Stomach (tissue), 9 donors: ENCODE results near the gene WDR27. TPM values are rescaled to one million over a fixed set of nuclear protein-coding genes. Genes with fewer than 3 reads are reported as not detected.

Source experiments
- DNase-seq, 2 donors: peaks; one replicate each; pipeline versions ENCODE4 v3.0.0 to v3.0.0-alpha.2; 2013 to 2019
- H3K27ac ChIP-seq, 5 donors: fragments of 200-600 bp in 4 of 5; sonication (generic) in 4 of 5; one replicate each; pipeline ENCODE4 v1.5.1; 2013 to 2019; ENCODE audit warnings: mild to moderate bottlenecking in 1 of 5, moderate library complexity in 1 of 5
- H3K27me3 ChIP-seq, 3 donors: fragments of 200-600 bp; sonication (generic); one replicate each; pipeline ENCODE4 v1.5.1; 2017 to 2019; ENCODE audit warnings: mixed run types in 1 of 3
- H3K36me3 ChIP-seq, 4 donors: fragments of 200-600 bp; sonication (generic); 1 replicate in 3 of 4; 2 replicates in 1 of 4; pipeline ENCODE4 v1.5.1; 2016 to 2019
- H3K4me1 ChIP-seq, 4 donors: fragments of 200-600 bp; sonication (generic); one replicate each; pipeline ENCODE4 v1.5.1; 2016 to 2019
- H3K4me3 ChIP-seq, 4 donors: fragments of 200-600 bp; sonication (generic) in 3 of 4; one replicate each; pipeline ENCODE4 v1.5.1; 2016 to 2019; ENCODE audit warnings: mild to moderate bottlenecking in 1 of 4
- H3K9me3 ChIP-seq, 4 donors: fragments of 200-600 bp; sonication (generic); one replicate each; pipeline ENCODE4 v1.5.1; 2016 to 2019
- CTCF ChIP-seq, 7 experiments: fragments of 450-650 bp in 4 of 7; fragments of 200-600 bp in 3 of 7; sonication (generic) in 3 of 7; IDR thresholded peaks; one replicate each; pipeline ENCODE4 v1.5.1; 2016 to 2019; ENCODE audit warnings: antibody characterized with exemption in 7 of 7, control low read depth in 2 of 7, mild to moderate bottlenecking in 1 of 7
- EP300 ChIP-seq: sonication (generic); formaldehyde crosslinking; IDR thresholded peaks from one replicate; pipeline ENCODE4 v1.6.1; 2017; ENCODE audit warnings: antibody characterized with exemption
- POLR2A ChIP-seq, 4 donors: fragments of 450-650 bp; IDR thresholded peaks; one replicate each; pipeline ENCODE4 v1.6.1; 2016; ENCODE audit warnings: antibody characterized with exemption in 4 of 4, control low read depth in 2 of 4, mild to moderate bottlenecking in 1 of 4, moderate library complexity in 1 of 4
- POLR2AphosphoS5 ChIP-seq, 3 donors: sonication (generic); formaldehyde crosslinking; IDR thresholded peaks; one replicate each; pipeline ENCODE4 v1.6.1; 2016; ENCODE audit warnings: antibody characterized with exemption in 3 of 3
- WGBS, 5 donors: extraction: QIAGEN DNeasy Blood & Tissue Kit in 3 of 5; methylation state at CpG; one replicate each; pipeline versions ENCODE4 v1.1.5 to v1.1.7; 2013 to 2018; 5-methylcytosine and 5-hydroxymethylcytosine counted together
- intact Hi-C: fragments of 100-400 bp; cut with DNase I; formaldehyde crosslinking; loops from one replicate; pipeline ENCODE4 v1.15.1; 2023; ENCODE audit warnings: low total_unique reads
- polyA plus RNA-seq, 3 donors: library from polyadenylated mRNA; stranded (reverse); fragments of 200-250 nt; gene quantifications; one replicate each; pipeline ENCODE4 v1.2.3, GENCODE V29; 2013
- total RNA-seq, 5 donors: library from RNA; depleted of rRNA; stranded (reverse); fragments of >200 nt; gene quantifications; one replicate each; pipeline versions ENCODE4 v1.1.0 to v1.2.3, GENCODE V29; 2014 to 2016
- donor health status: healthy with polysubstance abuse.
- donor health status: Bipolar disorder and iron deficiency.
- donor health status: healthy.

The WDR27 gene
- total and polyA plus RNA-seq, 8 donors, result 4.9 to 271 (median 39.9) TPM

GRCh38 chr6:169659820-169660610 lies 41.8 kb downstream of the WDR27 start:
- Histone ChIP-seq H3K27ac (no peak overlapping the region), H3K36me3 (peaks cover 11 to 84% (median 78%) of the 10 kb centered on the region in 4 donors), H3K9me3 (no peaks in the 10 kb centered on the region), H3K4me3 (no peak overlapping the region), H3K27me3 (no peaks in the 10 kb centered on the region), H3K4me1 (peaks cover 0 to 7% (median 3%) of the 10 kb centered on the region in 4 donors)
- TF ChIP-seq POLR2AphosphoS5 (IDR thresholded peaks at IDR 0.05) (no peak), EP300 (no peak), POLR2A (IDR thresholded peaks at IDR 0.05) (no peak)
- no peak for DNase-seq
- WGBS, 5 donors, result 92 to 97% (median 96%) methylated on average over 22 to 26 of the region's 26 CpGs
- intact Hi-C loops, result no loop called here

- DNase-seq, result no peak
- Histone ChIP-seq H3K27ac (no peak overlapping the region), H3K4me1 (peaks cover 0 to 11% (median 3%) of the 10 kb centered on the region in 4 donors), H3K9me3 (no peaks in the 10 kb centered on the region), H3K4me3 (no peak overlapping the region), H3K36me3 (peaks cover 6 to 66% (median 57%) of the 10 kb centered on the region in 4 donors), H3K27me3 (no peaks in the 10 kb centered on the region)
- TF ChIP-seq POLR2A (IDR thresholded peaks at IDR 0.05), result no peak
- no peak for TF ChIP-seq CTCF (IDR thresholded peaks at IDR 0.05)
- no peak for TF ChIP-seq POLR2AphosphoS5 (IDR thresholded peaks at IDR 0.05)
- no peak for TF ChIP-seq EP300
- WGBS, 5 donors, result 83 to 93% (median 90%) methylated on average over 13 of the region's 13 CpGs
- intact Hi-C loops, result no loop called here
Observed at GRCh38 chr6:169657284-169657610, 44.6 kb downstream of the WDR27 start.

GRCh38 chr6:169656546-169657283 lies 45.1 kb downstream of the WDR27 start:
- no peaks in the 10 kb centered on the region for H3K27me3 ChIP-seq
- H3K4me1 ChIP-seq, result peaks cover 0 to 11% (median 3%) of the 10 kb centered on the region in 4 donors
- H3K36me3 ChIP-seq, result peaks cover 6 to 64% (median 56%) of the 10 kb centered on the region in 4 donors
- no peak overlapping the region for H3K27ac ChIP-seq
- H3K9me3 ChIP-seq, result no peaks in the 10 kb centered on the region
- 88 to 96% (median 93%) methylated on average over 20 to 23 of the region's 23 CpGs for WGBS, 5 donors
- TF ChIP-seq POLR2AphosphoS5 (IDR thresholded peaks at IDR 0.05) (no peak), CTCF (IDR thresholded peaks at IDR 0.05) (no peak), EP300 (no peak), POLR2A (IDR thresholded peaks at IDR 0.05) (no peak)
- no peak overlapping the region for H3K4me3 ChIP-seq
- DNase-seq, result no peak
- intact Hi-C loops, result no loop called here

- intact Hi-C loops, result no loop called here
- DNase-seq, result peak; percentile 77 to 93
- WGBS, 5 donors, result 44 to 57% (median 49%) methylated on average over 46 of the region's 46 CpGs
- no peaks in the 10 kb centered on the region for H3K9me3 ChIP-seq
- H3K4me3 ChIP-seq, result peak overlapping the region; percentile 43 to 51 (median 48)
- TF ChIP-seq POLR2AphosphoS5 (IDR thresholded peaks at IDR 0.05) (peak; percentile 4 to 75 (median 16)), CTCF (IDR thresholded peaks at IDR 0.05) (no peak)
- peaks cover 5 to 50% (median 42%) of the 10 kb centered on the region in 4 donors for H3K36me3 ChIP-seq
- H3K27ac ChIP-seq, result peak overlapping the region; percentile 56 to 83 (median 69)
- H3K27me3 ChIP-seq, result no peaks in the 10 kb centered on the region
- peaks cover 0 to 11% (median 3%) of the 10 kb centered on the region in 4 donors for H3K4me1 ChIP-seq
Observed at GRCh38 chr6:169654598-169655391, 47.0 kb downstream of the WDR27 start.
